ENCODE measurements around the gene TMEM232. TPM values are rescaled to one million over a fixed set of nuclear protein-coding genes. Genes with fewer than 3 reads are reported as not detected.
A peak's percentile ranks its signal among the peaks of the same experiment; 100 is the strongest.
"Not testable (repeated sequence)": the region's sequence is repeated elsewhere in the genome, so short reads cannot be mapped to it uniquely, and the experiment has no call there.

The TMEM232 gene
- total RNA-seq, 2 experiments from 2014 or later: 0.30 to 1.2 TPM

DNA sequence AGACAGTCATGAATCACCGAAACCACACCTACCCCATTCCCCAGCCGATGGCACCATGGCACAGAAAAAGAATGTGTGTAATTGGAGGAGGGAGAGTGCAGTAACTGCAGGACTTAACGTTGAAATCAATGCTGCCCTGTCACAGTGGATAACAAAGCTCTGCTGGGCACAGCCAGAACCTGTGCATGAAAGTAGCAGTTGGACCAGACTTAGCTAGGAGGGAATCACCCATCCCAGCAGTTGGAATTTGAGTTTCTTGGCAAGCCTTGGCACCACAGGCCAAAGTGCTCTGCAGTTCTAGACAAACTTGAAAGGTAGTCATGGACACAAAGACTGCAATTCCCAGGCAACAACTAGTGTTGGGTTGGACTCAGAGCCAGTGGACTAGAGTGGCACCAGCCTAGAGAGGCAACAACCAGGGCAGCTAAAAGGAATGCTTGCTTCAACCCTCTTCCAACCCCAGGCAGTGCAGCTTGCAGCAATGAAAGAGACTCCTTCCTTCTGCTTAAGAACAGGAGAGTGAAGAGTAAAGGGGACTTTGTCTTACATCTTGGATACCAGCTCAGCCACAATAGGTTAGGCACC, 19.1 kb downstream of the TMEM232 start:
- DNase-seq (no peak), ATAC-seq (no peak)
- H3K27me3 Mint-ChIP-seq: peaks cover 15% of the 10 kb centered on the region
- H3K9me3 Mint-ChIP-seq (ENCODE audit: low read depth): no peaks in the 10 kb centered on the region
- CTCF ChIA-PET: interaction anchor here (0.6 kb wide), 1 partner anchor 144 kb away, joined by 3 read pairs; no protein-coding TSS in a partner anchor
- no peak overlapping the region for H3K4me3 Mint-ChIP-seq
- H3K36me3 Mint-ChIP-seq (ENCODE audit: low read depth): peaks cover 1% of the 10 kb centered on the region
- intact Hi-C loops (cut with DNase I, micrococcal nuclease): no loop called here
- no peaks in the 10 kb centered on the region for H3K4me1 Mint-ChIP-seq
- no peak overlapping the region for H3K27ac Mint-ChIP-seq
- POLR2A ChIA-PET: no interaction called here

DNA sequence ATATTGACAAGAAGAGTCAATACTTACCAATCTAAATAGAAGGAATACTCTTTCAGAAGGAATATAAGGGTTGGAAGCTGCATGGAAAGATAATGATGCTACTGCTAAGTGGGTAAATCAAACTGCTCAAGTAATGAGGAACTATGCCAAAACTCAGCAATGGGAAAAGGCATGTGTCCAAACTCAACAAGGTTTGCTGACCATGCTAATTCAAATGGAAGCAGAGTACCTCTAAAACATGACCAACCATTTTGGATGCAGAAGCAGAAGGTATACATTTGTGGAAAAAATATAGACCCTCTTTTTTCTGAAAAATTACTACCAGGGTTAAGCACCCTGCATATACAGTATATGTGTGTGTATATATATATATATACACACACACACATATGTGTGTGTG, 21.1 kb downstream of the TMEM232 start:
- H3K9me3 Mint-ChIP-seq (ENCODE audit: low read depth): no peaks in the 10 kb centered on the region
- POLR2A ChIA-PET: no interaction called here
- no peak overlapping the region for H3K27ac Mint-ChIP-seq
- intact Hi-C loops (cut with DNase I, micrococcal nuclease): no loop called here
- H3K4me3 Mint-ChIP-seq: no peak overlapping the region
- H3K4me1 Mint-ChIP-seq: no peaks in the 10 kb centered on the region
- no peak for ATAC-seq
- CTCF ChIA-PET: no interaction called here
- H3K36me3 Mint-ChIP-seq (ENCODE audit: low read depth): peaks cover 1% of the 10 kb centered on the region
- DNase-seq: no peak
- H3K27me3 Mint-ChIP-seq: peaks cover 10% of the 10 kb centered on the region

DNA sequence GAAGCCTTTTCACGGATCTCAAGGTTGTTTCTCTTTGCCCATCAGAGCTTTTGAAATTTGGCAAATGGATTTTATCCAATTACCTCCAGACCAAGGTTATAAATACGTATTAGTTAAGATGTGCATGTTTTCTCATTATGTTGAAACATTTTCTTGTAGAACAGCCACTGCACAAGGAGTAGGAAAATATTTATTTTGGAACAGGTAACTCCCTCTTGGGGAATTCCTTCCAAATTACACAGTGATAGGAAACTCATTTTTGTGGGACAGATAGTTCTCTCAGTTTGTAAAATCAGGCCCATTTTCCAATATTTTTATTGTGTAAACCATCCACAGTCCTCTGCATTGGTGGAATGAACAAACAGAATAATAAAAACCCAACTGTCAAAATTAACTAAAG, 23.0 kb downstream of the TMEM232 start:
- H3K4me3 Mint-ChIP-seq: no peak overlapping the region
- POLR2A ChIA-PET: no interaction called here
- H3K9me3 Mint-ChIP-seq (ENCODE audit: low read depth): no peaks in the 10 kb centered on the region
- H3K27ac Mint-ChIP-seq: no peak overlapping the region
- intact Hi-C loops (cut with DNase I, micrococcal nuclease): no loop called here
- DNase-seq (no peak), ATAC-seq (no peak)
- peaks cover 2% of the 10 kb centered on the region for H3K4me1 Mint-ChIP-seq
- peaks cover 2% of the 10 kb centered on the region for H3K27me3 Mint-ChIP-seq
- CTCF ChIA-PET: interaction anchor here (0.9 to 1.0 kb wide), 2 partner anchors 10 to 13 kb away, joined by 3 to 4 read pairs; no protein-coding TSS in a partner anchor
- H3K36me3 Mint-ChIP-seq (ENCODE audit: low read depth): peaks cover 1% of the 10 kb centered on the region

DNA sequence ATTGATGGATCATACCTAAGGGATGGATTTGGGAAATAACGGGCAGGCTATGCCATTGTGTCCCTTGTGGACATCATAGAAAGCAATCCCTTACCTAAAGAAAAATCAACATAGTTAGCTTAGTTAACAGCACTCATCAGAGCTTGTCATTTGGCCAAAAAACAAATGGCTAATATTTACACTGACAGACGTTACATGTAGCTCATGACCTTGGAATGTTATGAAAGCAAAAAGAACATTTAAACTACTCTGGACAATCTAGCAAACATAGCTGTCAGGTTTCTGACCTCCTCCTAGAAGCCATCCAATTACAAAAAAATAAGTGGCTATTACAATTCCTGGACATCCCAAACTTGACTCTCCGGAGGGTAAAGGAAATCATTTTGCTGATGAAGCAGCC, 23.8 kb downstream of the TMEM232 start:
- ChIA-PET POLR2A (no interaction called here), CTCF (interaction anchor here (0.6 to 1.0 kb wide), 2 partner anchors 14 to 242 kb away, joined by 3 to 4 read pairs; no protein-coding TSS in a partner anchor)
- H3K27ac Mint-ChIP-seq: no peak overlapping the region
- ATAC-seq: no peak
- H3K27me3 Mint-ChIP-seq: peaks cover 2% of the 10 kb centered on the region
- no peak for DNase-seq
- H3K36me3 Mint-ChIP-seq (ENCODE audit: low read depth): peaks cover 1% of the 10 kb centered on the region
- no peak overlapping the region for H3K4me3 Mint-ChIP-seq
- intact Hi-C loops (cut with DNase I, micrococcal nuclease): no loop called here
- peaks cover 2% of the 10 kb centered on the region for H3K4me1 Mint-ChIP-seq
- no peaks in the 10 kb centered on the region for H3K9me3 Mint-ChIP-seq (ENCODE audit: low read depth)

DNA sequence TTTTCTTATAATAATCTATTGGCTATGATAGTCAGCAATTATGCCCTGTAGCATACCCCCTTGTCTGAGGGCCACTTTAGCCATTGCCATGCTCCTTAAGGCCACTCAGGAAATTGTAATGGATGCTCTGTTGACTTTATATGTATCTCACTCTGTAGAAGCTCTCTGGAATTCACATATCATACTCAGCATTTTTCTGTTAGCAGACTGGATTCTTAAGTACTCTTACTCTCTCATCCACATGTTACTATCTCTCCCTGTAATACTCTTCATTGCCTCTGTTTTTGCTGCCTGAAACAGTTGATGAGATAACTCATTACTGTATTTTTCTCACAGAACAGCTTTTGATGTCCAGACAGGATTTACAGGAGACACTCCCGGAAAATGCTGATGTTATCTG, 24.2 kb downstream of the TMEM232 start:
- ChIA-PET POLR2A (no interaction called here), CTCF (interaction anchor here (0.6 kb wide), 1 partner anchor 242 kb away, joined by 3 read pairs; no protein-coding TSS in a partner anchor)
- Mint-ChIP-seq H3K27me3 (peaks cover 2% of the 10 kb centered on the region), H3K9me3 (ENCODE audit: low read depth) (no peaks in the 10 kb centered on the region), H3K4me1 (peaks cover 2% of the 10 kb centered on the region), H3K27ac (no peak overlapping the region), H3K36me3 (ENCODE audit: low read depth) (peaks cover 1% of the 10 kb centered on the region), H3K4me3 (no peak overlapping the region)
- ATAC-seq (no peak), DNase-seq (no peak)
- intact Hi-C loops (cut with DNase I, micrococcal nuclease): no loop called here

DNA sequence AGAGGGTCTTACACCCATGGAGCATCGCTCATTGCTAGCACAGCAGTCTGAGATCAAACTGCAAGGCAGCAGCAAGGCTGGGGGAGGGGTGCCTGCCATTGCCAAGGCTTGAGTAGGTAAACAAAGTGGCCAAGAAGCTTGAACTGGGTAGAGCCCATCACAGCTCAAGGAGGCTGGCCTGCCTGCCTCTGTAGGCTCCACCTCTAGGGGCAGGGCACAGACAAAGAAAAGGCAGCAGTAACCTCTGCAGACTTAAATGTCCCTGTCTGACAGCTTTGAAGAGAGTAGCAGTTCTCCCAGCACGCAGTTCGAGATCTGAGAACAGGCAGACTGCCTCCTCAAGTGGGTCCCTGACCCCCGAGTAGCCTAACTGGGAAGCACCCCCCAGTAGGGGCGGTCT, 33.8 kb downstream of the TMEM232 start:
- ATAC-seq; H3K4me1 Mint-ChIP-seq; H3K36me3 Mint-ChIP-seq (ENCODE audit: low read depth); CTCF ChIA-PET; POLR2A ChIA-PET; DNase-seq; intact Hi-C loops (cut with DNase I, micrococcal nuclease); H3K9me3 Mint-ChIP-seq (ENCODE audit: low read depth); H3K4me3 Mint-ChIP-seq; H3K27me3 Mint-ChIP-seq; H3K27ac Mint-ChIP-seq: not testable (repeated sequence)

DNA sequence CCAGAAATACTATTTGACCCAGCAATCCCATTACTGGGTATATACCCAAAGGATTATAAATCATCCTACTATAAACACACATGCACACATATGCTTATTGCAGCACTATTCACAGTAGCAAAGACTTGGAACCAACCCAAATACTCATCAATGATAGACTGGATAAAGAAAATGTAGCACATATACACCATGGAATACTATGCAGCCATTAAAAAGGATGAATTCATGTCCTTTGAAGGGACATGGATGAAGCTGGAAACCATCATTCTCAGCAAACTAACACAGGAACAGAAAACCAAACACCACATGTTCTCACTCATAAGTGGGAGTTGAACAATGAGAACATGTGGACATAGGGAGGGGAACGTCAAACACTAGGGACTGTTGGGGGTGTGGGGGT, 35.9 kb downstream of the TMEM232 start:
- CTCF ChIA-PET; H3K27ac Mint-ChIP-seq; POLR2A ChIA-PET; H3K9me3 Mint-ChIP-seq (ENCODE audit: low read depth); H3K4me1 Mint-ChIP-seq; DNase-seq; H3K27me3 Mint-ChIP-seq; H3K4me3 Mint-ChIP-seq; H3K36me3 Mint-ChIP-seq (ENCODE audit: low read depth); intact Hi-C loops (cut with DNase I, micrococcal nuclease); ATAC-seq: not testable (repeated sequence)

DNA sequence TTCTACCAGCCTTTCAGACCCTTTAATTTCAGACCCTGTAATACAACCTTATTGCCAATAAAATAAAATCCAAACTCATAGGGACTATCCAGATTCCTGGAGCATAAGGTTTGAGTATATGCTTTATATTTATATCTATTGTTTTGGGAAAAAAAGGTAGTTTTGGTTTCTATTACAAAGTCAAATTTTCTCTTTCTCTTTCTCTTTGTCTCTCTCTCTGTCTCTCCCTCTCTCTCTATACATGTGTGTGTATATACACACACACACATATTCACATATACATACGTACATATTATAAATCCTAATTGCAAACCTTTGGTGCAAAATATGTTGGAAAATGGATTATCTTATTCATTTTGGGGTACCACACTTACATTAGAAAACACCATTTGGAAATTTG, 39.0 kb downstream of the TMEM232 start:
- no peak overlapping the region for H3K4me3 Mint-ChIP-seq
- peaks cover 1% of the 10 kb centered on the region for H3K36me3 Mint-ChIP-seq (ENCODE audit: low read depth)
- intact Hi-C loops (cut with DNase I, micrococcal nuclease): no loop called here

DNA sequence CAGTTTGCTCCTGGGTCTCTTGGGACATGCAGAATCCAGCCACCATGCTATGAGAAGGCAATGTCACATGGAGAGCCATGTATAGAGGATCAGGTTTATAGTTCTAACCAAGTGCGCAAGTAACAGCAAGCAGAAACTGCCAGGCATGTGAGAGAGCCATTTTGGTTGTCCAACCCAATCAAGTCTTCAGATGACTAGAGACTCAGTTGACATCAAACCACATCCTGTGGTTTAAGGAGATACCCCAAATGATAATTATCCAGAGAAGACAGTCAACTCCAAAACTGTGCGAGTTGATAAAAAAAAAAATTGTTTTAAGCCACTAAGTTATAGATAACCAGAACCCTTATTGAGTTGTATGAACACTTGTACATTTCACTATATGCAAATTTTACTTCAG, 40.2 kb downstream of the TMEM232 start:
- POLR2A ChIA-PET: no interaction called here
- CTCF ChIA-PET: no interaction called here
- Mint-ChIP-seq H3K9me3 (ENCODE audit: low read depth) (no peaks in the 10 kb centered on the region), H3K27me3 (no peaks in the 10 kb centered on the region), H3K4me3 (no peak overlapping the region), H3K27ac (no peak overlapping the region), H3K4me1 (peaks cover 3% of the 10 kb centered on the region), H3K36me3 (ENCODE audit: low read depth) (peaks cover 1% of the 10 kb centered on the region)
- ATAC-seq (peak; percentile 26), DNase-seq (no peak)
- intact Hi-C loops (cut with DNase I, micrococcal nuclease): no loop called here

More for the DNA sequence above, 39.0 kb downstream of the TMEM232 start:
- no peak for ATAC-seq
- H3K4me1 Mint-ChIP-seq: peaks cover 3% of the 10 kb centered on the region
- no peaks in the 10 kb centered on the region for H3K9me3 Mint-ChIP-seq (ENCODE audit: low read depth)
- CTCF ChIA-PET: no interaction called here
- no peak overlapping the region for H3K27ac Mint-ChIP-seq
- POLR2A ChIA-PET: no interaction called here
- no peak for DNase-seq
- no peaks in the 10 kb centered on the region for H3K27me3 Mint-ChIP-seq

DNA sequence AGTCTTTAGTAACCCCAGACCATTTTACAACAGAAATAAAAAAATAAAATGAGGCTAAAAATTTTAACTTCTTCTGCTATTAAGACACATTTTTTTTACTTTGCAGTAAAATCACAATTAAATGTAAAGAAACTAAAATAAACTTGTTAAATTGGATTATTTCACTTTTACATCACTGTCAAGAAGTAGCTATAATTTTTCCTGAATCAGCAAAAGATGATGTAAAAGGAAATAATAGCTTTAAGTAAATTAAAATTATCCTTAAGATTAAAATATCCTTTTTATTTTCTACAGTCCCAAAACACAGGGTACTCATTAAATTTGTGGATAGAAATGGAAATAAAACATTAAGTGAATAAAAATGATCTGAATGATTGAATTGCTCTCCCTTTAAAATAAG, 44.5 kb downstream of the TMEM232 start:
- no peaks in the 10 kb centered on the region for H3K36me3 Mint-ChIP-seq (ENCODE audit: low read depth)
- intact Hi-C loops (cut with DNase I, micrococcal nuclease): no loop called here
- POLR2A ChIA-PET: no interaction called here

DNA sequence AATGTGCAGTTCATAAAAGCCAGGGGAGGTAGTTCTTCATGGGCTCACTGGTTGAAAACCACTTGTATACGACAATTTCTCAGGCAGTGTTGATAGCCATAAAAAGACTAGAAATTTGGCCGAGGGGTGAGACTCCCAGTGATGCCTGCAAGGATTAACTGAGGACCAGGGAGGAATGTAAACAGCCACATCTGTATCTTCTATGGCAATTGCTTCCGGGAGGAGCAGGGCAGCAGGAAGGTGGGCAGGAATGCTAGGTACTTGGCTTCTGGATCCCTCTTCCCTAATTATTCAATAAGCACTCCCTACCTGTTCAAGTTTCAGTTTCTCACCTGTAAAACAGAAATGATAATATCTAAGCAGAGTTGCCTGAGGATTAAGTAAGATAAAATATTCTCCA, 45.4 kb downstream of the TMEM232 start:
- ChIA-PET POLR2A (no interaction called here), CTCF (interaction anchor here (0.6 kb wide), 1 partner anchor 1952 kb away, joined by 4 read pairs; no protein-coding TSS in a partner anchor)
- H3K36me3 Mint-ChIP-seq (ENCODE audit: low read depth): no peaks in the 10 kb centered on the region
- H3K9me3 Mint-ChIP-seq (ENCODE audit: low read depth): no peaks in the 10 kb centered on the region
- no peak overlapping the region for H3K27ac Mint-ChIP-seq
- peaks cover under 1% of the 10 kb centered on the region for H3K4me1 Mint-ChIP-seq
- no peak overlapping the region for H3K4me3 Mint-ChIP-seq
- DNase-seq: no peak
- ATAC-seq: no peak
- intact Hi-C loops (cut with DNase I, micrococcal nuclease): no loop called here
- peaks cover 10% of the 10 kb centered on the region for H3K27me3 Mint-ChIP-seq

More for the DNA sequence above, 44.5 kb downstream of the TMEM232 start:
- Mint-ChIP-seq H3K27ac (no peak overlapping the region), H3K4me1 (peaks cover 3% of the 10 kb centered on the region), H3K4me3 (no peak overlapping the region), H3K9me3 (ENCODE audit: low read depth) (no peaks in the 10 kb centered on the region), H3K27me3 (peaks cover 10% of the 10 kb centered on the region)
- DNase-seq: no peak
- ATAC-seq: no peak
- CTCF ChIA-PET: no interaction called here

DNA sequence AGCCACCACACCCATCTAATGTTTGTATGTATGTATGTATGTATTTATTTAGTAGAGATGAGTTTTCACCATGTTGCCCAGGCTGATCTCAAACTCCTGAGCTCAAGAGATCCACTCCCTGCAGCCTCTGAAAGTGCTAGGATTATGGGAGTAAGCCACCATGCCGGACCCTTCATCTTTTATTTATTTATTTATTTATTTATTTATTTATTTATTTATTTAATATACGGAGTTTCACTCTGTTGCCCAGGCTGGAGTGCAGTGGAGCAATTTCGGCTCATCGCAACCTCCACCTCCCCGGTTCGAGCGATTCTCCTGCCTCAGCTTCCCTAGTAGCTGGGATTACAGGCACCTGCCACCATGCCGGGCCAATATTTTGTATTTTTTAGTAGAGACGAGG, 49.9 kb downstream of the TMEM232 start:
- peaks cover 10% of the 10 kb centered on the region for H3K27me3 Mint-ChIP-seq
- H3K27ac Mint-ChIP-seq; H3K4me1 Mint-ChIP-seq; H3K36me3 Mint-ChIP-seq (ENCODE audit: low read depth); ATAC-seq; H3K9me3 Mint-ChIP-seq (ENCODE audit: low read depth); H3K4me3 Mint-ChIP-seq; DNase-seq; intact Hi-C loops (cut with DNase I, micrococcal nuclease); CTCF ChIA-PET; POLR2A ChIA-PET: not testable (repeated sequence)
